HTERT RPE-1 (cell line): ENCODE results near the gene PARP2.

Experiments used
- in situ Hi-C: fragments of 300-500 bp; cut with MboI; formaldehyde crosslinking; loops from 4 replicates; pipeline ENCODE4 v1.14.3; 2020; ENCODE audit warnings: low sequenced_read_pairs

Gene PARP2

DNA sequence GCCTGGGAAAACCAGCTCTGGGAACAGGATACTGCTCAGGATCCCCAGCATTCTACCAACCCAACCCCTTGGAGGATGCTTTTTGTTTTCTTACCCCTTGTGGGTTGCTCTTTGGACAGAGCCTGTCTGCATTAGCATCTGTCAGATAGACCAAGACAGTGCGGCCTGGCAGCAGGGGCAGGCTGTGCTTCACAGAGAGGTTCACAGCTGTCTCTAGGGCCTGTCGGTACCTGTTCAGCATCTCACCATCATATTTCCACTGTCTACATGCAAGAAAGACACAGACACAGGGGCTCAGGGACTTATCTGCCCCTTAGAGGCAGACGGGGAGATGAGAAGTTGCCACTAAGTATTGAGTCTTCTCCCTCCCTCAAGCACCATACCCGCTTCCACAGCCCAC is 48.1 kb downstream of the PARP2 start:
- in situ Hi-C loops: no loop called here

DNA sequence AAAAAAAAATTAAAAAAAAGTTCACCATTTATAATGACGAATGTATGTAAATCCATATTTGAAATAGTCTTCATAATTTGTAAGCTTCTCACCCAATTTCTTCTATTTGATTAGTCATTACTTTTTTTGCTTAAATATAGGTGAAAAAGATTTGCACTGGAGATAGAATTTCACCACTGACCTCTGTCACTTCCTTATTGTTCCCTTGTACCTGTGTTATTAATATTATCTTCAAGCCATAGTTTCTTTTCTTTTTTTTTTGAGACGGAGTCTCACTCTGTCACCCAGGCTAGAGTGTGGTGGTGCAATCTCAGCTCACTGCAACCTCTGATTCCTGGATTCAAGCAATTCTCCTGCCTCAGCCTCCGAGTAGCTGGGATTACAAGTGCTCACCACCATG is 54.1 kb downstream of the PARP2 start:
- in situ Hi-C loops: no loop called here

DNA sequence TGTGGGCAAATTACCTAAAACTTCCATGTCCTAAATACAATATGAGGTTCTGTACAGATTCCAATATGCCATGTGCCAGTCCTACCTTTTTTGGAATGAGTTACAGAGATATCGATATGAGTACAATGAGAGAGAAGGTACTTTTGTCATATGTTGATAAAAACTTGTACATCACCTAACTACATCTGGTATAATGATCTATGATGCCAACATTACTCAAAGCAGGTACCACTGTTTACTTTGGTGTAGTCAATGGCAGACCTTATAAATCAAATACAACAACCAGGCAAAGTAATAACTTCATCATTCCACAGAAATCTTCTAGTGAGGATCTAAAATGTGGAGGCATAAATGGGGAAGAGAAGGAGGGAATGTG is 57.1 kb downstream of the PARP2 start:
- in situ Hi-C loops: no loop called here

DNA sequence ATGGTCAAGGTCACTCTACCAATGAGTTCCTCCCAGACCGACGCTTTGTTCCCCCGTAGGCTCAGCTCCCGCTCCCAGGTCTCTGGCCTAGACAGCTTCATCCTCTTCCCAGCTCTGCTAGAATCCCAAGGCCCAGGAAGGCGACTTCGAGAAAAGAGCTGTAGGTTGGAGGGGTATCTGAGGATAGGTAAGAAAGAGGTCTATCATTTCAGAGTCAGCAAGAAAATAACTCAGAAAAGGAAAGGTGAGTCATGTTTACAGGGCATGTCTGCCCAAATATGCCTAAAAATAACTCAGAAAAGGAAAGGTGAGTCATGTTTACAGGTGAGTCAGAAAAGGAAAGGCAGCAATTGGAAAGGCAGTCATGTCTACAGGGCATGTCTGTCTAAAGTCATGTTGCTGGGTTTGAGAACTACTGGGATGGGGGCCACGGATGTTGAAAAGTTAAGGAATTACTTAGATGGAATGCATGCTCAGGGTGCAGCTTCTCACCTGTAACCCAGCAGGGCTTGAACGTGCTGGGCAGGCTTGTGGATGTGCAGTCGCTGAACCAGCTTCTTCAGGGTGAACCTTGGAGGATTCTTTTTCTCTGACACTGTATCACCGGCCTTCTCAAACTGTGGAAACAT is 57.6 kb downstream of the PARP2 start:
- in situ Hi-C loops: no loop called here

DNA sequence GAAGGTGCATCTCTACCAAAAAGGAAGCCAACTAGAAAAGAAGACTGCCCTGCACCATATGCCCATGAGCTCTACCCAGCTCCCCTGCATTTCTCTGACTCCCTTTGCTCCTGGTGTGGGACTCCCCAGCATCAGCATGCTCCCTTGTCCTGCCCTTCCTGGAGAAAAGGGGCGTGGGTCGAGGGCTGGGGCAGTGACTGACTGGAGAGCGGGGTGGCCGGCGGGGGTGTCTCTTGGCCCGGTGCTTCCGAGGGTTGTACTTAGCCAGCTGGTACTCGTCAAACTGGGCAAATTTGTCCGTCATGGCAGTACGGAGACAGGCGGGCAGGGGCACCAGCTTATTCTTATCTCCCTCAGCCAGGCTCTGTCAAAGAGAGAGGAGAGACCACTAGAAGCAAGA is 60.1 kb downstream of the PARP2 start:
- in situ Hi-C loops: no loop called here
